SK-N-SH treated with all-trans-retinoic acid at 6 μM for 48 hours (cell line): ENCODE data around the gene ACOT9.

ENCODE experiments used
- ATAC-seq: fragments of 200-7000 bp; cut with Tn5 transposase; 3 replicates; pipeline ENCODE4 v1.9.1; 2020; ENCODE audit warnings: mild to moderate bottlenecking, moderate library complexity
- ARNTL ChIP-seq: fragments of 450-650 bp; formaldehyde crosslinking; IDR thresholded peaks from 2 replicates; pipeline ENCODE4 v1.5.0; 2020; ENCODE audit warnings: low read depth, mild to moderate bottlenecking, moderate library complexity, borderline replicate concordance
- BACH2 ChIP-seq: fragments of 250-450 bp; sonication (Bioruptor Pico); IDR thresholded peaks from 2 replicates; pipeline ENCODE4 v1.9.0; 2021; ENCODE audit warnings: mild to moderate bottlenecking, borderline replicate concordance
- CREB5 ChIP-seq: fragments of 250-450 bp; sonication (Bioruptor Pico); IDR thresholded peaks from 2 replicates; pipeline ENCODE4 v1.5.1; 2020; ENCODE audit warnings: low read depth, mild to moderate bottlenecking, moderate library complexity
- CSDC2 ChIP-seq: fragments of 250-450 bp; sonication (Bioruptor Pico); IDR thresholded peaks from 2 replicates; pipeline ENCODE4 v1.5.0; 2020; ENCODE audit warnings: mild to moderate bottlenecking, moderate library complexity
- CSRNP3 ChIP-seq: fragments of 250-450 bp; sonication (Bioruptor Pico); IDR thresholded peaks from 2 replicates; pipeline ENCODE4 v1.5.1; 2021; ENCODE audit warnings: mild to moderate bottlenecking, moderate library complexity
- ESRRG ChIP-seq: fragments of 250-450 bp; sonication (Bioruptor Pico); IDR thresholded peaks from 2 replicates; pipeline ENCODE4 v1.6.1; 2021; ENCODE audit warnings: mild to moderate bottlenecking
- GLIS3 ChIP-seq: fragments of 250-450 bp; sonication (Bioruptor Pico); IDR thresholded peaks from 2 replicates; pipeline ENCODE4 v1.5.0; 2020; ENCODE audit warnings: mild to moderate bottlenecking, moderate library complexity
- ISL1 ChIP-seq: fragments of 250-450 bp; sonication (Bioruptor Pico); IDR thresholded peaks from 2 replicates; pipeline ENCODE4 v2.1.2; 2022; ENCODE audit warnings: mild to moderate bottlenecking, moderate library complexity
- OSR1 ChIP-seq: fragments of 250-450 bp; sonication (Bioruptor Pico); IDR thresholded peaks from 2 replicates; pipeline ENCODE4 v1.8.0; 2022; ENCODE audit warnings: moderate library complexity, mild to moderate bottlenecking, inconsistent platforms
- POU6F1 ChIP-seq: fragments of 250-450 bp; sonication (Bioruptor Pico); IDR thresholded peaks from 2 replicates; pipeline ENCODE4 v1.8.0; 2021; ENCODE audit warnings: low read depth, mild to moderate bottlenecking, moderate library complexity, borderline replicate concordance
- RARB ChIP-seq: fragments of 250-450 bp; sonication (Bioruptor Pico); IDR thresholded peaks from 2 replicates; pipeline ENCODE4 v1.8.0; 2021; ENCODE audit warnings: mild to moderate bottlenecking, moderate library complexity
- SNAI2 ChIP-seq: fragments of 250-450 bp; sonication (Bioruptor Pico); IDR thresholded peaks from 2 replicates; pipeline ENCODE4 v1.5.0; 2020; ENCODE audit warnings: mild to moderate bottlenecking, moderate library complexity
- TOX ChIP-seq: fragments of 250-450 bp; sonication (Bioruptor Pico); IDR thresholded peaks from 2 replicates; pipeline ENCODE4 v1.8.0; 2021; ENCODE audit warnings: mild to moderate bottlenecking, moderate library complexity, borderline replicate concordance
- TSHZ2 ChIP-seq: fragments of 250-450 bp; sonication (Bioruptor Pico); IDR thresholded peaks from 2 replicates; pipeline ENCODE4 v1.5.0; 2020; ENCODE audit warnings: mild to moderate bottlenecking, moderate library complexity
- ZC3H10 ChIP-seq: fragments of 250-450 bp; sonication (Bioruptor Pico); IDR thresholded peaks from 2 replicates; pipeline ENCODE4 v1.5.1; 2021; ENCODE audit warnings: mild to moderate bottlenecking, moderate library complexity
- ZFP3 ChIP-seq: fragments of 250-450 bp; sonication (Bioruptor Pico); IDR thresholded peaks from 2 replicates; pipeline ENCODE4 v1.5.0; 2020; ENCODE audit warnings: mild to moderate bottlenecking, moderate library complexity
- ZFP30 ChIP-seq: fragments of 450-650 bp; formaldehyde crosslinking; IDR thresholded peaks from 2 replicates; pipeline ENCODE4 v1.5.0; 2022; ENCODE audit warnings: mild to moderate bottlenecking, moderate library complexity
- ZNF565 ChIP-seq: fragments of 450-650 bp; formaldehyde crosslinking; conservative IDR thresholded peaks from 2 replicates; pipeline ENCODE4 v1.5.0; 2020; ENCODE audit warnings: low read depth, mild to moderate bottlenecking, moderate library complexity
- ZNF70 ChIP-seq: fragments of 450-650 bp; formaldehyde crosslinking; IDR thresholded peaks from 2 replicates; pipeline ENCODE4 v1.5.0; 2020; ENCODE audit warnings: mild to moderate bottlenecking, moderate library complexity
- ZNF8 ChIP-seq: fragments of 450-650 bp; formaldehyde crosslinking; IDR thresholded peaks from 2 replicates; pipeline ENCODE4 v1.5.0; 2020; ENCODE audit warnings: mild to moderate bottlenecking, moderate library complexity

ACOT9 gene

GRCh38 chrX:23784470-23785331 lies 41.6 kb upstream of the ACOT9 start:
- ATAC-seq = no peak
- TF ChIP-seq ZFP3 = no peak

- TF ChIP-seq SNAI2 (CRISPR knock-in tag) (no peak), ISL1 (CRISPR knock-in tag) (no peak), ZNF8 (CRISPR knock-in tag) (no peak), POU6F1 (CRISPR knock-in tag) (no peak), GLIS3 (no peak), TOX (no peak), CSRNP3 (CRISPR knock-in tag) (no peak), BACH2 (no peak), ZNF70 (CRISPR knock-in tag) (no peak), ARNTL (CRISPR knock-in tag) (no peak), ZFP30 (CRISPR knock-in tag) (no peak), ESRRG (CRISPR knock-in tag) (no peak), ZC3H10 (no peak), TSHZ2 (no peak), RARB (CRISPR knock-in tag) (no peak), CREB5 (CRISPR knock-in tag) (no peak), CSDC2 (CRISPR knock-in tag) (no peak), ZFP3 (no peak)
- no peak for ATAC-seq
These were observed 40.8 kb upstream of the ACOT9 start for GRCh38 chrX:23783589-23784469.

- ATAC-seq = peak; percentile 94
- TF ChIP-seq ESRRG (CRISPR knock-in tag) (no peak), ISL1 (CRISPR knock-in tag) (no peak), POU6F1 (CRISPR knock-in tag) (no peak), OSR1 (CRISPR knock-in tag) (no peak), ZNF565 (CRISPR knock-in tag) (no peak), RARB (CRISPR knock-in tag) (no peak), TSHZ2 (no peak), ARNTL (CRISPR knock-in tag) (no peak), CREB5 (CRISPR knock-in tag) (no peak), ZC3H10 (no peak)
These were observed 40.0 kb upstream of the ACOT9 start, which contains the start of gene SAT1 for GRCh38 chrX:23782863-23783588. TSS of gene SAT1 (plus strand) at chrX:23783173. CDS start at chrX:23783352, 179 bp downstream.
